Caco-2 (cell line): Measurements from ENCODE around the gene PSMA1. TPM values are rescaled to one million over a fixed set of nuclear protein-coding genes. Genes with fewer than 3 reads are reported as not detected.

ENCODE experiments used
- BruUV-seq: library from RNA; stranded (reverse); fragments of 400-500 nt; replicated peaks from 2 replicates; lab custom pipeline; 2021; lab: Mats Ljungman, UMichigan
- CTCF ChIA-PET: fragments of 300-600 bp; sonication (Branson Sonifier 250); formaldehyde crosslinking; loops from one replicate; lab custom pipeline; 2022; ENCODE audit warnings: antibody characterized with exemption; lab: Charles Lee
- POLR2A ChIA-PET: fragments of 300-600 bp; sonication (Branson Sonifier 250); formaldehyde crosslinking; loops from one replicate; lab custom pipeline; 2022; ENCODE audit warnings: antibody characterized with exemption; lab: Charles Lee
- DNase-seq, 2 experiments: peaks; one replicate each; pipeline versions ENCODE4 v3.0.0 to v3.0.0-alpha.2; 2020 to 2022
- H3K27me3 ChIP-seq: replicated peaks from 2 replicates; pipeline ENCODE4 v1.6.0; 2011; ENCODE audit warnings: low read length; ENCODE audit not compliant: control insufficient read depth, insufficient read depth
- H3K36me3 ChIP-seq: 2 replicates; pipeline ENCODE4 v1.5.1; 2011; ENCODE audit warnings: low read length; ENCODE audit not compliant: control insufficient read depth, insufficient read depth
- H3K4me1 ChIP-seq: fragments of 250-450 bp; sonication (Bioruptor Pico); 2 replicates; pipeline ENCODE4 v1.5.1; 2020; ENCODE audit warnings: mild to moderate bottlenecking
- H3K4me3 ChIP-seq: 2 replicates; pipeline ENCODE4 v1.5.1; 2011; ENCODE audit warnings: low read depth, mild to moderate bottlenecking, control low read depth, low read length
- H3K9me3 ChIP-seq: fragments of 250-450 bp; sonication (Bioruptor Pico); 2 replicates; pipeline ENCODE4 v1.5.1; 2020; ENCODE audit warnings: mild to moderate bottlenecking, moderate library complexity
- H3K27ac Mint-ChIP-seq: one replicate; pipeline ENCODE4 v1.8.0; 2022; ENCODE audit warnings: mixed read lengths; ENCODE audit not compliant: unreplicated experiment
- H3K27me3 Mint-ChIP-seq: one replicate; pipeline ENCODE4 v1.8.0; 2022; ENCODE audit warnings: mixed read lengths; ENCODE audit not compliant: insufficient read depth, unreplicated experiment
- H3K36me3 Mint-ChIP-seq: one replicate; pipeline ENCODE4 v1.8.0; 2022; ENCODE audit warnings: mild to moderate bottlenecking, mixed read lengths; ENCODE audit not compliant: insufficient read depth, unreplicated experiment
- H3K4me1 Mint-ChIP-seq: one replicate; pipeline ENCODE4 v1.8.0; 2022; ENCODE audit warnings: low read depth, mixed read lengths; ENCODE audit not compliant: unreplicated experiment
- H3K4me3 Mint-ChIP-seq: one replicate; pipeline ENCODE4 v1.8.0; 2022; ENCODE audit warnings: mild to moderate bottlenecking, moderate library complexity, mixed read lengths; ENCODE audit not compliant: unreplicated experiment
- H3K9me3 Mint-ChIP-seq: one replicate; pipeline ENCODE4 v1.8.0; 2022; ENCODE audit warnings: mixed read lengths; ENCODE audit not compliant: unreplicated experiment
- CTCF ChIP-seq, 2 experiments: fragments of 200-600 bp in 1 of 2; IDR thresholded peaks; 1 replicate in 1 of 2; 2 replicates in 1 of 2; pipeline versions ENCODE4 v1.5.1 to v1.8.0; 2011 to 2022; ENCODE audit warnings: antibody characterized with exemption in 1 of 2, control low read depth in 1 of 2, inconsistent platforms in 1 of 2, low read depth in 1 of 2, low read length in 1 of 2, mild to moderate bottlenecking in 1 of 2, moderate library complexity in 1 of 2; ENCODE audit not compliant: insufficient read depth in 1 of 2, severe bottlenecking in 1 of 2, unreplicated experiment in 1 of 2
- intact Hi-C: fragments of 100-400 bp; cut with micrococcal nuclease; formaldehyde crosslinking; loops from one replicate; pipeline ENCODE4 v1.10.0; 2022; ENCODE audit not compliant: unreplicated experiment
- total RNA-seq: library from RNA; stranded (reverse); gene quantifications from 2 replicates; pipeline ENCODE4 v1.2.3, GENCODE V29; 2022

PSMA1 gene
- total RNA-seq, 1 experiment from 2014 or later = 194 TPM

GRCh38 chr11:14566331-14567063 is 46.3 kb upstream of the PSMA1 start:
- H3K9me3 ChIP-seq = no peaks in the 10 kb centered on the region; the same call in 1 of the 2 replicates
- ChIA-PET CTCF (no interaction called here), POLR2A (no interaction called here)
- Mint-ChIP-seq H3K4me3 (no peak overlapping the region), H3K9me3 (peaks cover 28% of the 10 kb centered on the region), H3K36me3 (no peaks in the 10 kb centered on the region), H3K27me3 (no peaks in the 10 kb centered on the region), H3K4me1 (peaks cover 26% of the 10 kb centered on the region), H3K27ac (peak overlapping the region; percentile 14)
- peaks cover 17% of the 10 kb centered on the region; the same call in 1 of the 2 replicates for H3K4me1 ChIP-seq
- H3K27me3 ChIP-seq = no peaks in the 10 kb centered on the region
- TF ChIP-seq CTCF (IDR thresholded peaks at IDR 0.05; ENCODE audit: insufficient read depth in 1 of 2, low read depth in 1 of 2, low read length in 1 of 2, severe bottlenecking in 1 of 2, unreplicated experiment in 1 of 2) = no peak
- no TSS peak for BruUV-seq
- no peak overlapping the region for H3K4me3 ChIP-seq
- no peak for DNase-seq
- intact Hi-C loops = no loop called here
- H3K36me3 ChIP-seq = no peaks in the 10 kb centered on the region

- no TSS peak for BruUV-seq
- Mint-ChIP-seq H3K36me3 (no peaks in the 10 kb centered on the region), H3K9me3 (peaks cover 23% of the 10 kb centered on the region), H3K4me3 (no peak overlapping the region), H3K4me1 (peaks cover 26% of the 10 kb centered on the region), H3K27ac (peak overlapping the region; percentile 14), H3K27me3 (no peaks in the 10 kb centered on the region)
- no peaks in the 10 kb centered on the region; the same call in 1 of the 2 replicates for H3K9me3 ChIP-seq
- no peak overlapping the region for H3K4me3 ChIP-seq
- no peak for DNase-seq
- POLR2A ChIA-PET = interaction anchor here (0.5 kb wide), 1 partner anchor 220 kb away, joined by 3 read pairs; no protein-coding TSS in a partner anchor
- CTCF ChIA-PET = no interaction called here
- no peaks in the 10 kb centered on the region for H3K36me3 ChIP-seq
- no peak for TF ChIP-seq CTCF (IDR thresholded peaks at IDR 0.05; ENCODE audit: insufficient read depth in 1 of 2, low read depth in 1 of 2, low read length in 1 of 2, severe bottlenecking in 1 of 2, unreplicated experiment in 1 of 2)
- H3K27me3 ChIP-seq = no peaks in the 10 kb centered on the region
- H3K4me1 ChIP-seq = peaks cover 17% of the 10 kb centered on the region; the same call in 1 of the 2 replicates
- intact Hi-C loops = no loop called here
Observed at GRCh38 chr11:14565845-14566244, 45.7 kb upstream of the PSMA1 start.

GRCh38 chr11:14555818-14556217 is 35.6 kb upstream of the PSMA1 start:
- H3K4me3 Mint-ChIP-seq = no peak overlapping the region
- H3K9me3 Mint-ChIP-seq = no peaks in the 10 kb centered on the region
- no peaks in the 10 kb centered on the region for H3K36me3 Mint-ChIP-seq
- Histone ChIP-seq H3K27me3 (no peaks in the 10 kb centered on the region), H3K4me3 (no peak overlapping the region), H3K9me3 (no peaks in the 10 kb centered on the region), H3K36me3 (no peaks in the 10 kb centered on the region), H3K4me1 (no peaks in the 10 kb centered on the region)
- H3K27ac Mint-ChIP-seq = peak overlapping the region; percentile 16
- intact Hi-C loops = no loop called here
- ChIA-PET POLR2A (no interaction called here), CTCF (no interaction called here)
- TF ChIP-seq CTCF (IDR thresholded peaks at IDR 0.05; ENCODE audit: insufficient read depth in 1 of 2, low read depth in 1 of 2, low read length in 1 of 2, severe bottlenecking in 1 of 2, unreplicated experiment in 1 of 2) = no peak
- H3K27me3 Mint-ChIP-seq = no peaks in the 10 kb centered on the region
- no peak for DNase-seq
- no peaks in the 10 kb centered on the region for H3K4me1 Mint-ChIP-seq
- no TSS peak for BruUV-seq
